ENCODE measurements around the gene MRPS18A.

DNA sequence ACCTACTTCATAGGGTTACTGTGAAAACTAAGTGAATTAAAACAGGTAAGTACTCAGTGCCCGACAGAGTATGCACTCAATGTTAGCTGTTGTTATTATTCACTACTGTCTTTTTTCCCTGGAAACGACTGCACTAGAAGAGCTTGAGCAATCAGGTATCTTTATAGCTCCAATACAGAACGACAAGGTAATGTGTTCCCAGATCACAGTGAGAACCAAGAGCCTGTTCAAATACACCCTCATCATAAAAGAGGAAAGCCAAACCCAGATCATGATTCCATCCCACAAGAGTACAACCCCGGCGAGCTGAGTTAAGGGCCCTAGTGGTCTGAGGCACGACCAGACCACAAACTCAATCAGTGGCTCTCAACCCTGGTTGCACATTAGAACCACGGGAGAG is 9.8 kb downstream of the MRPS18A start:
- TF ChIP-seq CTCF (conservative IDR thresholded peaks at IDR 0.05; ENCODE audit: low read length) (no peak), EZH2phosphoT487 (IDR thresholded peaks at IDR 0.05; ENCODE audit: borderline replicate concordance) (no peak)

All from Loucy (cell line).